ELR (cell line): ENCODE results near the gene VRK2.
A peak's percentile ranks its signal among the peaks of the same experiment; 100 is the strongest.

ENCODE experiments used
- DNase-seq: peaks from one replicate; pipeline ENCODE4 v3.0.0-alpha.2; 2015; ENCODE audit warnings: low read depth

Gene VRK2

GRCh38 chr2:58046585-58047372 is at the start of gene VRK2:
Gene VRK2, plus strand, starts transcription at chr2:58046806. Its CDS starts 2,026 bp downstream, at chr2:58048832.
- DNase-seq = peak; percentile 95

DNA sequence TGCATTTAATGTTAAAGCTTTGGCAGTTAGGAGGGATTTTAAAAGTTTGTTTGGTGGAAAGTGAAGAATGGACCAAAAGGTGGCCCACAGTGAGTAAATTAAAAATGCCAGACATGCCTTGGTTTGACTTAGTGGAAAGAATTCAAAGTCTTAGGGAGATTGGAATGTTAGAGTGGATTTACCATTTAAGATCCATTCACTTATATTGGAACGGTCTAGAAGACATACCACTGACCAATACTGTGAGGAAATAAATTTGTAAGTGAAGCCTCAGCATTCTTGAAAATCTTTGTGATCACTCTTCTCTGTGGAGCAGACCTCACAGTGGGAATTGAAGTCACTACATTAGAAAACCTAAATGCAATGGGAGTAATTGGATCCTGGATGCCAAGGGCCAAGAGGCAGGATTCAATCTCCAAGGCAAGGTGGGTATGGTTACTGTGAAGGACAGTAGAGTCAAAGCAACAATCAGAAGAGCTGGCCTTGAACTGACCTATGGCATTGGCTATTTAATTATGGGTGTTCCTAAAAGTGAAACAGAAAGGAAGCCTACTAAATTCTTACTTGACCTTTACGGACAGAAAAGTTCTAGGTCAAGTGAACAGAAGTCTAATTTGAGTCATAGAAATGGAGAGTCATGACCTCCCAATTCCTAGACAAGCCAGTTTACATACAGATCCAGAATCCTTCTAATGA is 40.2 kb upstream of the VRK2 start:
- no peak for DNase-seq

- DNase-seq = no peak
Observed at GRCh38 chr2:58006952-58007284, 39.7 kb upstream of the VRK2 start.

DNA sequence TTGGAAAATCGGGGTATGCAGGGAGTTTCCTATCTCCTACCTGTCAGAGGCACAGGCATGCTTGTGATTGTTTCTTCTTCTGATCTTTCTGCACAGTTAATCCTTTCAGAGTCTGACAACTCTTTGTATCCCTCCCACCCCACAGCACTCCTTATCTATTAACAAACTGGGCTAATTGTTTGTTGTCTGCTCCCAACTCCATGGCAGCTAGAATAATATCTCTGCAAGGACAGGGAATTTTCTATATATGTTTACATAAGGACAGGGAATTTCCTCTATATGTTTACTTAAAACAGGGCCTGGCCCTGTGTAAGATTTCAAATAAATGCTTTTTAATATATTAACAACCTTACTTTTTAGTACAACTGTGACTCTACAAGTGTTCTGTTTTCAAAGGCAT is 36.0 kb upstream of the VRK2 start:
- DNase-seq = no peak

DNA sequence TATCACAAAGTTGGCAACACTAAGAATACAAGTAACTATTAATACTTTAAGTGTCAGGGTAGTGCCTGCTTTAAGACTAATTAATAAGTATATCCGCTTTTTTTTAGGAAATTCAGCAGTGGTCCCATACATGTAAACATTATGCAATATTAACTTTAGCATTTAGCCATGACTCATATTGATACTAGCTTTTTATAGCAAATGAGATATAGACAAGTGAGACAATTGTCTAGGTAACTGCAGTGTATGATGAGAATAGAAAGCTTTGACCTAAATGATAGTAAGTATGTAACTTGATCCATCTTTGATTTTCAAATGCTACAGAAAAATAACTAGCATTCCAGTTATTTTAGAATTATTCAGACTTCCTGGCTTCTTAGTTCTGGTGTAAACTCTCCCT is 27.4 kb upstream of the VRK2 start:
- DNase-seq = peak; percentile 9

DNA sequence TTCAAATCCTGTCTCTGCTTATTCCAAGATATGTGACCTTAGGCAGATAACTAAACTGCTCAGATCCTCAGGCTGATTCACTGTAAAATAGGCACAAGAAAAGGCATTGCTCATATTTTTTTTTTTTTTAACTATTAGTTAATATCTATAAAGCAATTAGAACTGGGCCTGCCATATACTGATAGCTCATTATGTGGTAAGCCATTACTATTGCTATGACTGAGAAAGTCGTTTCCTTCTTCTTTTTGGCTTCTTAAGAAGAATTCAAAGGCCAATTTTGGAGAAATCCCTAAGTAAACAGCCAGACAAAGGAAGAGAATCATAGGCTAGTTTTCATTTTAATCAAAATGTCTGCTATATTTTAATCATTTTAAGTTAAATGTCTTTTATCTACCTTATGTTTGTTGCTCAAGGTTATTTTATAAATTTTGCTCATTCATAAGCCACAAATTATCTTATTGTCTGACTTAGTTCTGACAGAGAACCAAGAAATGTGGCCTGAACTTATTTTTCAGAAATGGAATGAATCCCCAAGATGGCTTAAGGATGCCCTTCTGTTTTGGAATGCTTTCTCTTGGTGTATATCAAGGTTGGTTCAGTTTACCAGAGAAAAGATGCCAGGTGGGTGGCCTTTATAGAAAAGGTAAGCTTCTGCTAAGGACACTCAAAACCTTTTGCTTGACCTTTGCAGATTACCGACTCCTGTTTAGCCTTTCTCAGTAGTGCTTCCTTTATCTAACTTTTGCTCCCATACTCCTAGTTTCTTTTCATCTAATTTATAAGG is 21.3 kb upstream of the VRK2 start:
- no peak for DNase-seq

DNA sequence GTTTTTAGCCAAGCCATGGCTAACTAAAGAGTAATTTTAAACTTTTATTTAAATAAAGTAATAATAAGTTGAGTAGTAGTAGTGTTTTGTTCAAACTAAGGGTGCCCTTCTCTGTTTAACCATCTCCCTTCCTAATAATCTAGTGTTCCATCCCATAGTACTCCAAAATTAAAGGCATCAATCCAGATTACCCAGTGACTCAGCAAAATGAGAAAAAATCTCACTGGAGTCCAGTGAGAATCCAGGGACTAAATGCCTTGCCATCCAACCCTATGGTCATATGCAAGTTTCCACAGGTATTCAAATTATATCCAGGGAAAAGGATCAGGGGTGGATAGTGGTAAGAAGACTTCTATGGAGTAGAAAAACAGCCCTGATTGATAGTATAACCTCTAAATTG is 19.6 kb upstream of the VRK2 start:
- DNase-seq = no peak

- DNase-seq = peak; percentile 65
Observed at GRCh38 chr2:58030771-58031170, 15.8 kb upstream of the VRK2 start.

- peak; percentile 65 for DNase-seq
Observed at GRCh38 chr2:58032016-58032763, 14.4 kb upstream of the VRK2 start.

DNA sequence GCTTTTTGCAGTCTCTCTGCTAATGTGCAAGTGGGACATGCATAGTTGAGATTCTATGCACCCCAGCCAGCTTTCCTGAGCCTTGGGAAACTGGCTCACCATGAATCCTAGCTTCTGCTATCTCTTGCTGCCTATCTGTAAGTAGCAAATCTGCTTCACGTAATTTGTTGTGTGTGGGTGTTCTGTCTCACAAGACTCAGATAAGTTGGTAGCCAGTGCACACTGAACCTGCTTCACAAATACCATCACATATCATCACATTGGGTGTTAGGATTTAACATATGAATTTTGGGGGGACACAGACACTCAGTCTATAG is 13.9 kb upstream of the VRK2 start:
- DNase-seq = no peak

DNA sequence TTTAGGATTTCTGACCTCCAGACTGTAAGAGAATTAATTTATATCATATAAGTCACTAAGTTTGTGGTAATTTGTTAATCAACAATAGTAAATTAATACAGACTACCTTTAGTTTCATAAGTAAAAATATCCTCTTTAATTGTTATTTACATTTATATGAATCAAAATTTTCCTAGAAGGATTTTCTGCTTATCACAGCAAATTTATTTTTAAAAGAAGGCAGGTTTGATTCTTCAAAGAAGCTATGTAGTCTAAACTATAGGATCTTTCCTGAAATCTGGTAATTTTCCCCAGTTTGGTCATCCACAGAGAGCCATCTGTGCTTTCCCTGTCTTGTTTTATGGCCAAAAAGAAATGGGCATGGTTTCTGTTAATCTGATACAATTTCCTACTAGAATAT is 13.1 kb upstream of the VRK2 start:
- no peak for DNase-seq

DNA sequence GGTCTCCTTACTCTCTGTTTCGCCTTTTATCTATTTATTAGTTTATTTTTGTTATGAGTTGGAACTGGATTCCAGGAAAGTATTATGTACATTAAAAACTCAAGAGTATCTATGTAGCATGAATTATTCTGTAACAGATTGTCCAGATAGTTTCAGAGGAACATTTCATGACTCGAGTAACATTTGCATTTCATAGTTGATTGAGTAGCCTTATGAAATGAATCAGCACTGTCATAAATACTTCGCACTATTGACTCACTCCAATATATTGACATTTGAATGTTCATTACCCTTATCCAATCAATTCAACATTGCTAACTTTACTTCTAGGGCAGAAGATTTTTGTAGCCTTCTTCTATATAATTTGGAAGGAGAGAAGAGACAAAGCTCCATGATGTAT is 11.3 kb upstream of the VRK2 start:
- DNase-seq = no peak

DNA sequence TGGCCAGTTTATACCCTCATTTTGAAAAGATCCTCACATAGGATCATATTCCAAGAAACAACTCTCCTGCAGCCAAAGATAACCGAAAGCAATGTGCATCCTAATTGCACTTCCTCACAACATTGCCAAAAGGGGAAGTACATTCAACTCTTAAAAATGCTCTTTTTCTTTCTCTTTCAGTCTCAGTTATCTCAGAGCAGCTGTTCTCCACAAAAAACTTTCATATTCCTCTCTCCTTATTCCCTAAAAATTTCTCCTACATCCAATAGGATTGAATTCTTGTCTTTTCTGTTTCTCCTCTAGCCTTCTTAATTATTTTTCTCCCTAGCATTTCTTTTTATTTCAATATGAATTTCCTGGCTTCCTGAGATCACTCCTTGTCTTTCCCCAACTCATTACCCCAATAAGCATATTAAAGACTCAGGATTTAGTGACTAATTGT is 7.4 kb upstream of the VRK2 start:
- DNase-seq = peak; percentile 39

GRCh38 chr2:58042486-58042970 is 4.1 kb upstream of the VRK2 start:
- DNase-seq = peak; percentile 94

GRCh38 chr2:58044145-58044544 is 2.5 kb upstream of the VRK2 start:
- DNase-seq = no peak

- no peak for DNase-seq
Observed at GRCh38 chr2:58045580-58046334, 849 bp upstream of the VRK2 start.

- DNase-seq = no peak
Observed at GRCh38 chr2:58046335-58046584, 346 bp upstream of the VRK2 start.

DNA sequence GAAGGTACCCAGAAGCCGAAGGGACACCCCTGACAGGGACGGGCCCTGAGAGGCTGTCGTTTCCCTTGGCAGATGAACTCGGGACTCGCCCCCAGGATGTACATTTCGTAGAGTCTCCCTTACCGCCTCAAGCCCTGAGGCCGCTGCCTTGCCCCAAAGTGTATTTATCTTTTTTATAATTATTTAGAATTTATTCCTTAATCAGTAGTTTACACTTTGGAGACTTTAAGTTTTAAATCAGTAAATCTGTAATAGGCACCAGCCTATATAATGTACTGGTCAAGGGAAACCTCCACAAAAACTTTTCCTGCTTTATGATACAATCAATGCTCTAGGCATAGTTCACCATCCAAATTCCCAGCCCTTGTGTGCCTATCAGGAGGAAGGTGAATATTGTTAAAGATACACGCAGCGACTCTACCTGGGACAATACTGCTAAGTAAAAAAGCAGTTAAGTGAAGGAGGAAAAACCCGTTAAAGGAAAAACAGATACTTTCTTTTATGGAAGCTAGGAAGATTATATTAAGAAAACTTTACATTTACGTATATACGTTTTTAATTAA is 848 bp downstream of the VRK2 start:
- no peak for DNase-seq

DNA sequence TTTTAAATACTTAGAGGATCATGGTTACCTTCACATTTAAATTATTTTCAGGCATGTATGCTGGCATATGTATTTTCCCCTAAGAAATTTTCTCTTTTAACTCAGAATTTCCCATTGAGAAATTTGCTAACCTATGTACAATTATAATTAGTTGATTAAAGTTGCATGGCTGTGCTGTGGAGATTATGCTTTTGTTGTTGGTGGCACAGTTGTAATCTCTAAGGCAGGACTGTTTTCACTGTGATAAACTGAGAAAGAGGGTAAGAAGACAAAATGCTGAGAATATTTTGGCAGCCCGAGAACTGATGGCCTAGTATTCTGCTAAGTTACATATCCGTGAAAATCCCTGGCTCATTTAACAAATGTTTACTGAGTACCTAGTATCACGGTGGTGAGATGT is 1.4 kb downstream of the VRK2 start:
- DNase-seq = no peak

GRCh38 chr2:58051445-58051844 is 4.8 kb downstream of the VRK2 start:
- no peak for DNase-seq

DNA sequence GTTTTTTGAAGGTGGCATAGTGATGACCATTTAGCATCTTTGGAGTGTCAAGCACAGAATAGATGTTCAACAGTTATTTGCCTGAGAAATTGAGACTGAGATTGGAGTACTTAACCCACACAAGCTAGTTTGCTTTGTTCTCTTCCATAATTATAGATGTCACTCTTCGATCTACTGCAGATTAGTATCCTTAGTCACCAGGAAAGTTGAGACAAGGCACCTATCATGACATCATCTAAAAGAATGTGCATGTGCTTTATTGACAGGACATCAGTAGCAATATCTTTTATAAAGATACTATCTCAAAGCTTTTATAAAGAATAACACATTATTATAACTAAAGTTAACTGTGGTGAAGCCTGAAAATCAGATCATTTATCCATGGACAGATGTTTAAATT is 6.4 kb downstream of the VRK2 start:
- no peak for DNase-seq
